Testis (tissue), 2 donors: ENCODE measurements around the gene CETN3.

ENCODE experiments used
- POLR2A ChIP-seq: fragments of 450-650 bp; IDR thresholded peaks from one replicate; pipeline ENCODE4 v1.6.1; 2017; ENCODE audit warnings: antibody characterized with exemption, mild to moderate bottlenecking, moderate library complexity
- TF ChIP-seq, protein P1 (sequence below), 3 experiments: fragments of 450-650 bp in 2 of 3; fragments of 200-600 bp in 1 of 3; sonication (generic) in 1 of 3; IDR thresholded peaks; one replicate each; pipeline ENCODE4 v1.5.1; 2016 to 2019; ENCODE audit warnings: antibody characterized with exemption in 3 of 3, mild to moderate bottlenecking in 2 of 3, moderate library complexity in 1 of 3

DNA sequence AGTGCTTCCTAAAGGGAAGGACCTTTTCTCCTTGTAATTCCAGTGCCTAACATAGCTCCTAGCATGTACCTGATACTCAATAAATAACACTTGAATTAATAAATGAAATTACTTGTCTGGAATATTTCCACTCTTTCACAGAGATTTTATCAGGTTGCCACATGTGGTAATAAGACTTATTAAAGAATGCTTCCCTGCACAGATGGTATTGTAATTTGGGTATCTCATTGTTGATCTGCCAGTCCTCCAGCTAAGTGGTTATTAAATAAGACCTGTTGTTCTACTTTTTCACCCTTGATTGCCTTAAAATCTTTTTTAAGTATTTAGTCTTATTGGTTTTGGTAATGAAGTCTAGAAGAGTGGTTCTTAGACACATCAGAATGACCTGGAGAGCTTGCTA is 28.1 kb upstream of the CETN3 start:
- TF ChIP-seq, protein P1, sequence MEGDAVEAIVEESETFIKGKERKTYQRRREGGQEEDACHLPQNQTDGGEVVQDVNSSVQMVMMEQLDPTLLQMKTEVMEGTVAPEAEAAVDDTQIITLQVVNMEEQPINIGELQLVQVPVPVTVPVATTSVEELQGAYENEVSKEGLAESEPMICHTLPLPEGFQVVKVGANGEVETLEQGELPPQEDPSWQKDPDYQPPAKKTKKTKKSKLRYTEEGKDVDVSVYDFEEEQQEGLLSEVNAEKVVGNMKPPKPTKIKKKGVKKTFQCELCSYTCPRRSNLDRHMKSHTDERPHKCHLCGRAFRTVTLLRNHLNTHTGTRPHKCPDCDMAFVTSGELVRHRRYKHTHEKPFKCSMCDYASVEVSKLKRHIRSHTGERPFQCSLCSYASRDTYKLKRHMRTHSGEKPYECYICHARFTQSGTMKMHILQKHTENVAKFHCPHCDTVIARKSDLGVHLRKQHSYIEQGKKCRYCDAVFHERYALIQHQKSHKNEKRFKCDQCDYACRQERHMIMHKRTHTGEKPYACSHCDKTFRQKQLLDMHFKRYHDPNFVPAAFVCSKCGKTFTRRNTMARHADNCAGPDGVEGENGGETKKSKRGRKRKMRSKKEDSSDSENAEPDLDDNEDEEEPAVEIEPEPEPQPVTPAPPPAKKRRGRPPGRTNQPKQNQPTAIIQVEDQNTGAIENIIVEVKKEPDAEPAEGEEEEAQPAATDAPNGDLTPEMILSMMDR (IDR thresholded peaks at IDR 0.05) = no peak
- no peak for TF ChIP-seq POLR2A
